Neuronal stem cell (in vitro differentiated cells): Measurements from ENCODE around the gene RELA. TPM values are rescaled to one million over a fixed set of nuclear protein-coding genes. Genes with fewer than 3 reads are reported as not detected.

ENCODE experiments used
- DNase-seq: peaks from one replicate; pipeline ENCODE4 v3.0.0-alpha.2; 2013; ENCODE audit warnings: low spot score
- H2AFZ ChIP-seq: one replicate; pipeline ENCODE4 v1.6.1; 2013; ENCODE audit warnings: mild to moderate bottlenecking, low read length, inconsistent platforms
- H2AK5ac ChIP-seq: 2 replicates; pipeline ENCODE4 v1.6.1; 2013; ENCODE audit warnings: low read depth, mild to moderate bottlenecking, inconsistent platforms, low read length, moderate library complexity, mixed read lengths
- H2BK120ac ChIP-seq: 2 replicates; pipeline ENCODE4 v1.6.1; 2013; ENCODE audit warnings: low read depth, mild to moderate bottlenecking, inconsistent platforms, low read length, moderate library complexity, mixed read lengths
- H2BK12ac ChIP-seq: one replicate; pipeline ENCODE4 v1.6.1; 2013; ENCODE audit warnings: low read length, inconsistent platforms
- H2BK15ac ChIP-seq: 2 replicates; pipeline ENCODE4 v1.6.1; 2013; ENCODE audit warnings: mild to moderate bottlenecking, low read length, inconsistent platforms, mixed read lengths
- H2BK5ac ChIP-seq: one replicate; pipeline ENCODE4 v1.6.1; 2013; ENCODE audit warnings: inconsistent platforms, mild to moderate bottlenecking, low read length, moderate library complexity
- H3K14ac ChIP-seq: one replicate; pipeline ENCODE4 v1.6.1; 2013; ENCODE audit warnings: low read length, inconsistent platforms
- H3K18ac ChIP-seq: 2 replicates; pipeline ENCODE4 v1.6.1; 2013; ENCODE audit warnings: low read length, inconsistent platforms
- H3K23ac ChIP-seq: 2 replicates; pipeline ENCODE4 v1.6.1; 2013; ENCODE audit warnings: low read depth, mild to moderate bottlenecking, mixed read lengths, low read length, inconsistent platforms; ENCODE audit not compliant: poor library complexity
- H3K27ac ChIP-seq: replicated peaks from 3 replicates; pipeline ENCODE4 v1.5.1; 2013; ENCODE audit warnings: low read length, inconsistent platforms
- H3K27me3 ChIP-seq, 3 experiments: 2 replicates each; pipeline ENCODE4 v1.6.1; 2013; ENCODE audit warnings: low read length in 3 of 3, mild to moderate bottlenecking in 2 of 3, inconsistent platforms in 1 of 3, low read depth in 1 of 3, mixed read lengths in 1 of 3, moderate library complexity in 1 of 3; ENCODE audit not compliant: control insufficient read depth in 3 of 3, insufficient read depth in 3 of 3
- H3K36me3 ChIP-seq, 2 donors: replicated peaks in 1 of 2; 2 replicates each; pipeline ENCODE4 v1.6.1; 2013; ENCODE audit warnings: low read length in 2 of 2; ENCODE audit not compliant: control insufficient read depth in 2 of 2, insufficient read depth in 2 of 2
- H3K4ac ChIP-seq: 2 replicates; pipeline ENCODE4 v1.6.1; 2013; ENCODE audit warnings: inconsistent platforms, mild to moderate bottlenecking, low read length, moderate library complexity
- H3K4me1 ChIP-seq, 2 donors: 1 replicate in 1 of 2; 2 replicates in 1 of 2; pipeline ENCODE4 v1.6.1; 2013; ENCODE audit warnings: low read length in 2 of 2, low read depth in 1 of 2; ENCODE audit not compliant: control insufficient read depth in 2 of 2, insufficient read depth in 1 of 2
- H3K4me2 ChIP-seq: one replicate; pipeline ENCODE4 v1.6.1; 2013; ENCODE audit warnings: mild to moderate bottlenecking, low read length, inconsistent platforms; ENCODE audit not compliant: insufficient read depth, poor library complexity, severe bottlenecking
- H3K4me3 ChIP-seq, 2 donors: 2 replicates each; pipeline ENCODE4 v1.5.1; 2013; ENCODE audit warnings: low read length in 2 of 2, mild to moderate bottlenecking in 2 of 2, inconsistent platforms in 1 of 2, moderate library complexity in 1 of 2
- H3K79me1 ChIP-seq: one replicate; pipeline ENCODE4 v1.6.1; 2013; ENCODE audit warnings: low read depth, mild to moderate bottlenecking, inconsistent platforms, low read length, moderate library complexity
- H3K9ac ChIP-seq: one replicate; pipeline ENCODE4 v1.6.1; 2013; ENCODE audit warnings: mild to moderate bottlenecking, low read depth, low read length, inconsistent platforms; ENCODE audit not compliant: poor library complexity
- H3K9me3 ChIP-seq, 2 donors: replicated peaks in 1 of 2; 2 replicates each; pipeline versions ENCODE3 to v1.6.1; 2013; ENCODE audit warnings: low read length in 2 of 2, mild to moderate bottlenecking in 2 of 2, inconsistent platforms in 1 of 2, low read depth in 1 of 2, mixed read lengths in 1 of 2, moderate library complexity in 1 of 2; ENCODE audit not compliant: control insufficient read depth in 2 of 2, insufficient read depth in 1 of 2
- H4K8ac ChIP-seq: one replicate; pipeline ENCODE4 v1.6.1; 2013; ENCODE audit warnings: low read depth, mild to moderate bottlenecking, inconsistent platforms, low read length, moderate library complexity
- H4K91ac ChIP-seq: one replicate; pipeline ENCODE4 v1.6.1; 2013; ENCODE audit warnings: low read length, low read depth, mild to moderate bottlenecking, inconsistent platforms; ENCODE audit not compliant: poor library complexity
- WGBS, 2 donors: extraction: QIAGEN DNeasy Blood & Tissue Kit; methylation state at CpG; one replicate each; pipeline ENCODE4 v1.1.7; 2013; ENCODE audit warnings: missing lambda C conversion rate in 2 of 2, mixed read lengths in 1 of 2; ENCODE audit not compliant: insufficient read length in 2 of 2, insufficient replicate concordance in 1 of 2; ENCODE audit errors: extremely low coverage in 2 of 2; 5-methylcytosine and 5-hydroxymethylcytosine counted together
- polyA plus RNA-seq, 2 experiments: library from polyadenylated mRNA; stranded (reverse); fragments of 200-250 nt; gene quantifications; one replicate each; pipeline ENCODE4 v1.2.3, GENCODE V29; 2013

Gene RELA
- 26.0 TPM for polyA plus RNA-seq (2013, experiment 1 of 2)
- 24.2 TPM for polyA plus RNA-seq (2013, experiment 2 of 2)

- peak within 1 kb of the TSS; percentile 98 for H2BK5ac ChIP-seq
- DNase-seq = peak; percentile 89
- H2BK12ac ChIP-seq = no peak within 1 kb of the TSS
- peaks cover 6% of the 10 kb centered on the region for H3K79me1 ChIP-seq
- no peaks in the 10 kb centered on the region for H3K27me3 ChIP-seq
- peaks cover 0 to 2% of the 10 kb centered on the region in 2 donors for H3K9me3 ChIP-seq
- H3K4me3 ChIP-seq = peak within 1 kb of the TSS; percentile 88 to 96
- no peak within 1 kb of the TSS for H4K91ac ChIP-seq
- H3K4me1 ChIP-seq = peaks cover 6 to 8% of the 10 kb centered on the region in 2 donors
- whole genome bisulfite sequencing, 2 donors = no CpG with 5 or more reads among the region's 91 CpGs
- H2BK15ac ChIP-seq = peak within 1 kb of the TSS; percentile 37
- peak within 1 kb of the TSS; percentile 95 for H3K27ac ChIP-seq
- peak within 1 kb of the TSS; percentile 96 for H3K4me2 ChIP-seq
- no peak within 1 kb of the TSS for H4K8ac ChIP-seq
- peak within 1 kb of the TSS; percentile 61 for H2BK120ac ChIP-seq
- H3K4ac ChIP-seq = peak within 1 kb of the TSS; percentile 38
- H3K36me3 ChIP-seq = peaks cover 23 to 35% of the 10 kb centered on the region in 2 donors
- peak within 1 kb of the TSS; percentile 89 for H3K14ac ChIP-seq
- H2AK5ac ChIP-seq = peak within 1 kb of the TSS; percentile 90
- peak within 1 kb of the TSS; percentile 85 for H3K23ac ChIP-seq
- H3K9ac ChIP-seq = peak within 1 kb of the TSS; percentile 95
- H2AFZ ChIP-seq = peak within 1 kb of the TSS; percentile 95
- peak within 1 kb of the TSS; percentile 90 for H3K18ac ChIP-seq
Observed at GRCh38 chr11:65662799-65663638, at the start of gene RELA. TSS of gene RELA (minus strand) at chr11:65662916. CDS start at chr11:65662832, 84 bp downstream.

DNA sequence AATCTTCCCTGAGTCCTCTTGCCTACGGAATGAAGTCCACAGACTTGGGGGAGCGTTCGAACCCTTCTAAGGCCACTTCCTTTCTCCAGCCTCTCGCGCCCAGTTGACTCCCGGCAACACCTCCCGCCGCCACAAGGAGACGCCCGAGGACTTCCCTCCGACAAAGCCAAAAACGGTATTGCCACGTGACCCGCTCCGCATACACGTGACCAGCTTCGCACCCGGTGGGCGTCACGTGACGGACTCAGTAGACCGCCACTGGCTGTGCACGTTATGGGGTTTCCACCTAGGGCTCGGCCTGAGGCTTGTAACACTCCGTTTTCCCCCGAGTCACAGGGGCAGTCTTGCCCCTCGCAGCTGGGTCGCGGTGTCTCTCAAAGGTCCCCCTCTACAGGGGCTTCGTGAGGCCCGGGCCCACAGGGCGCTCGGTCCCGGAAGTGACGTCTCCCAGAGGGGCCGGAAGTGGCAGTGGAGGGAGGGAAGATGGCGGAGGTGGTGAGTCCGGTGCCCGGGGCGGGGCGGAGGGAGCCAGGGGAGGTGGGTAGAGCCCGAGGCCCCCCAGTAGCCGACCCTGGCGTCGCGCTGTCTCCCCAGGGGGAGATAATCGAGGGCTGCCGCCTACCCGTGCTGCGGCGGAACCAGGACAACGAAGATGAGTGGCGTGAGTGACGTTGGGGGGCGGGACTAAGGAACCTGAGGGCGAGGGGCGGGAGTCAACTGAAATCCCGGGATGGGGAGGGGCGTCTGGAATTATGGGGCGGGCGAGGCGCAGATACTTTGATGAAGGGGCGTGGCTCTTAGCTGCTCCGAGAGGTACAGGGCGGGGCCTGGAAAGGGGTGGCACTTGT is 49.3 kb upstream of the RELA start, which contains the start of gene KAT5:
TSS of gene KAT5 (plus strand) at position 468 of the 848 bp plus-strand sequence. CDS start at position 484, 16 bp downstream.
- peaks cover 6% of the 10 kb centered on the region for H3K79me1 ChIP-seq
- peak within 1 kb of the TSS; percentile 97 for H3K9ac ChIP-seq
- peak within 1 kb of the TSS; percentile 96 for H2BK5ac ChIP-seq
- H4K91ac ChIP-seq = no peak within 1 kb of the TSS
- H4K8ac ChIP-seq = peak within 1 kb of the TSS; percentile 83
- no peak within 1 kb of the TSS for H3K4ac ChIP-seq
- H3K4me1 ChIP-seq = peaks cover 5 to 6% of the 10 kb centered on the region in 2 donors
- peak within 1 kb of the TSS; percentile 57 to 98 for H3K4me3 ChIP-seq
- peak within 1 kb of the TSS; percentile 89 for H3K4me2 ChIP-seq
- peak within 1 kb of the TSS; percentile 100 for H3K18ac ChIP-seq
- H3K27ac ChIP-seq = peak within 1 kb of the TSS; percentile 98
- peak within 1 kb of the TSS; percentile 95 for H2AFZ ChIP-seq
- H3K36me3 ChIP-seq = peaks cover 33 to 44% of the 10 kb centered on the region in 2 donors
- WGBS, 2 donors = no CpG with 5 or more reads among the region's 65 CpGs
- peak; percentile 99 for DNase-seq
- H2AK5ac ChIP-seq = peak within 1 kb of the TSS; percentile 19
- peak within 1 kb of the TSS; percentile 97 for H3K23ac ChIP-seq
- H3K9me3 ChIP-seq = peaks cover 0 to 2% of the 10 kb centered on the region in 2 donors
- peak within 1 kb of the TSS; percentile 52 for H2BK120ac ChIP-seq
- H3K14ac ChIP-seq = peak within 1 kb of the TSS; percentile 59
- no peak within 1 kb of the TSS for H2BK12ac ChIP-seq
- H3K27me3 ChIP-seq = peaks cover 0 to 2% (median 0%) of the 10 kb centered on the region in 3 experiments
- peak within 1 kb of the TSS; percentile 49 for H2BK15ac ChIP-seq

GRCh38 chr11:65710421-65710820 is 47.7 kb upstream of the RELA start:
- Histone ChIP-seq H4K91ac (no peak overlapping the region), H3K36me3 (peaks cover 25 to 29% of the 10 kb centered on the region in 2 donors), H4K8ac (no peak overlapping the region), H3K79me1 (peaks cover 6% of the 10 kb centered on the region), H3K4me2 (no peak overlapping the region), H3K27ac (no peak overlapping the region), H3K4me1 (peaks cover 5 to 6% of the 10 kb centered on the region in 2 donors), H3K4ac (no peak overlapping the region), H3K9me3 (peaks cover 0 to 2% of the 10 kb centered on the region in 2 donors), H2AFZ (no peak overlapping the region), H2BK15ac (no peak overlapping the region), H3K4me3 (no peak overlapping the region), H2AK5ac (no peak overlapping the region), H2BK5ac (no peak overlapping the region), H2BK120ac (no peak overlapping the region), H3K23ac (no peak overlapping the region), H2BK12ac (no peak overlapping the region), H3K14ac (no peak overlapping the region), H3K27me3 (peaks cover 0 to 2% (median 0%) of the 10 kb centered on the region in 3 experiments), H3K18ac (no peak overlapping the region), H3K9ac (no peak overlapping the region)
- no peak for DNase-seq
- no CpG with 5 or more reads among the region's 3 CpGs for WGBS, 2 donors
